Measurements from ENCODE around the gene PPARA. TPM values are rescaled to one million over a fixed set of nuclear protein-coding genes. Genes with fewer than 3 reads are reported as not detected.
A peak's percentile ranks its signal among the peaks of the same experiment; 100 is the strongest.

Gene PPARA
- total RNA-seq, 1 donor from 2014 or later = 9.3 TPM

DNA sequence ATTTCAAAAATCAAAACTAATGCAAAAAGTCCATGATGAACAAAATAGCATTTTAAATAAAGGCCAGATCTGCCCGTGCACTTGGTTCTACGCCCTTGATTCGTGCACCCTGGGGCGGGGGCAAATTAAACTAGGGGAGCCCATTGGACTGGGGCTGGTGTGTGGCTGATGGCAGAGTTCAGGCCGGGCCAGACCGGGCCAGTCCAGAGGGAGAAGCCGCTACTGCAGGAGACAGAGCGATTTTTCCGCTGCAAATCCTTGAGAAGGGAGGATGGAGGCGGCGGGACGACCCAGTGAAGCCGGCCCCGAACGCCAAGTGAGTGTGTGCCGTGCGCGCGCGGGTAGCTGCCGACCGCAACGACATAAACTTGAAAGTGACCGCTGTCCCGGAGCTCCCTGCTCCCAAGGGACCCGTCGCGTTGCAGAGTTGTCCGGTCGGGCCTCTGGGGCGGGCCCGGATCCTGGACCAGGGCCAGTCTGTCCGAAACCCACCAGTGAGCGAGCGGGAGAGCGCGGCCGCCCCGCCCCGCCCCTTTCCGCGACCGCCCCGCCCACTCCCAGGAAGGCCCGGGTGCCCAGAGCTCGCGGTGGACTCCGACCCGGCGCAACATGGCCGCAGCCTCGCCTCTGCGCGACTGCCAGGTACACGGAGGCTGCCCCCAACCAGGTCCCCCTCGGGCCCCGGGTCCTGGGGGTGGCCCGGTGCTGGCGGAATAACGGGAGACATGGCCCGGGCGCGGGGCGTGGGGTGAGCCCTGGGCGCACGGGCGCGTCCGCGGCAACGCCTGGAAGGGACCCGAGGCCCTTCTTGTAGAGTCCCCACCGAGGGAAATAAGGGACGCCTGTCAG lies 117.3 kb downstream of the PPARA start, which contains the start of gene TTC38:
Gene TTC38 (plus strand): TSS at position 578 of the 849 bp plus-strand sequence. CDS start 32 bp downstream, at position 610.
- no peak for DNase-seq (ENCODE audit: low read depth)
- TF ChIP-seq CTCF (IDR thresholded peaks at IDR 0.05; ENCODE audit: insufficient read depth, low read length, poor library complexity, severe bottlenecking) = no peak
- Histone ChIP-seq H3K27me3 (ENCODE audit: control insufficient read depth, insufficient read depth, low read length) (no peaks in the 10 kb centered on the region), H3K36me3 (ENCODE audit: control insufficient read depth, insufficient read depth, low read length) (no peaks in the 10 kb centered on the region), H3K4me3 (ENCODE audit: low read depth, low read length) (peak within 1 kb of the TSS; percentile 87)

DNA sequence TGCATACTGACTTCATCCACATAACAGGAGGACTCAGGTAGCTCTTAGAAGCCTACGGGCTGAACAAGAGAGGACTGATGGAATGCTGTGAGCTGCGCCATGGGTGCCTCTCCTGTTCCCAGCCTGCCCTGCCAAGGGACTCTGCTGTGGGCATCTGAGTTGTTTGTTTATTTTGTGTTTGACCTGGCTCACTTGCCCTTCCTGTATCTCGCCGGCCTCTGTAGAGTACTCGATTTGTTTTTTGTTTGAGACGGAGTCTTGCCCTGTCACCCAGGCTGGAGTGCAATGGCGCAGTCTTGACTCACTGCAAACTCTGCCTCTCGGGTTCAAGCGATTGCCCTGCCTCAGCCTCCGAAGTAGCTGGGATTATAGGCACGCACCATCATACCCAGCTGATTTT lies 119.2 kb downstream of the PPARA start:
- H3K4me3 ChIP-seq (ENCODE audit: low read depth, low read length) = no peak overlapping the region
- no peak for TF ChIP-seq CTCF (IDR thresholded peaks at IDR 0.05; ENCODE audit: insufficient read depth, low read length, poor library complexity, severe bottlenecking)

GRCh38 chr22:46272196-46272595 lies 121.9 kb downstream of the PPARA start:
- Histone ChIP-seq H3K4me3 (ENCODE audit: low read depth, low read length) (no peak overlapping the region), H3K36me3 (ENCODE audit: control insufficient read depth, insufficient read depth, low read length) (peaks cover 4% of the 10 kb centered on the region), H3K27me3 (ENCODE audit: control insufficient read depth, insufficient read depth, low read length) (no peaks in the 10 kb centered on the region)
- no peak for TF ChIP-seq CTCF (IDR thresholded peaks at IDR 0.05; ENCODE audit: insufficient read depth, low read length, poor library complexity, severe bottlenecking)
- no peak for DNase-seq (ENCODE audit: low read depth)

More for the DNA sequence above, 119.2 kb downstream of the PPARA start:
- no peak for DNase-seq (ENCODE audit: low read depth)
- Histone ChIP-seq H3K27me3 (ENCODE audit: control insufficient read depth, insufficient read depth, low read length) (no peaks in the 10 kb centered on the region), H3K36me3 (ENCODE audit: control insufficient read depth, insufficient read depth, low read length) (peaks cover 2% of the 10 kb centered on the region)

DNA sequence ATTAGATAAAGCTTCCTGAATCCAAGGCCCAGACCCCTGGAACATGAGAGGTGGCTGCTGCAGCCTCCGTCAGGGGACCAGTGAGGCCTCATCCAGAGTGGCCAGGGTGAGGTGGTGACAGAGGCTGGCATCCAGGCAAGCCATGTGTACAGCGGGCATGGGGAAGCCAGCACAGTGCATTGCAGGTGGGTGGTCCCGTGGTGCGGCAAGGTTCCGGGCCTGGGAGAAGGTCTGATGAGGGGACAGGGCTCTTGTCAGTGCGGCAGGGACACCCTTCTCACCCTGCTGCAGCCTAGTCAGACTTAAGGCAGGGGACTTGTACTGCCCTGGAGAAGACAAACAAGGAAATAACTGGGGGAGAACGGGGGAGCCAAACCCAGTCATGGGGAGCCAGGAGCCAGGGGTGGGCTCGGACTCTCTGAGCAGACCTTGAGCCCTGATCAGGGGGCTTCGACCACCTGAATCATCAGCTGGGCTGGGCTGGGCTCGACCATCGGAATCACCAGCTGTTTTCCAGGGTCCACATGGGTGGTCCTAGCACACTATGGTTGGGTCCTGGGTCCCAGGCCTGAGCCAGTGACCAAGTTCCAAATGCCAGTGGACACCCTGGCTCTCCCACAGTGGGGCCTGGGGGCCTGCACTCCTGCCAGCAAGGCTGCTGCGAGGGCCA lies 122.6 kb downstream of the PPARA start:
- no peak for TF ChIP-seq CTCF (IDR thresholded peaks at IDR 0.05; ENCODE audit: insufficient read depth, low read length, poor library complexity, severe bottlenecking)
- Histone ChIP-seq H3K36me3 (ENCODE audit: control insufficient read depth, insufficient read depth, low read length) (peaks cover 4% of the 10 kb centered on the region), H3K27me3 (ENCODE audit: control insufficient read depth, insufficient read depth, low read length) (no peaks in the 10 kb centered on the region)

GRCh38 chr22:46273432-46274148 lies 123.3 kb downstream of the PPARA start:
- Histone ChIP-seq H3K36me3 (ENCODE audit: control insufficient read depth, insufficient read depth, low read length) (peaks cover 4% of the 10 kb centered on the region), H3K4me3 (ENCODE audit: low read depth, low read length) (no peak overlapping the region), H3K27me3 (ENCODE audit: control insufficient read depth, insufficient read depth, low read length) (no peaks in the 10 kb centered on the region)
- TF ChIP-seq CTCF (IDR thresholded peaks at IDR 0.05; ENCODE audit: insufficient read depth, low read length, poor library complexity, severe bottlenecking) = no peak
- DNase-seq (ENCODE audit: low read depth) = no peak

More for the DNA sequence above, 122.6 kb downstream of the PPARA start:
- no peak overlapping the region for H3K4me3 ChIP-seq (ENCODE audit: low read depth, low read length)
- no peak for DNase-seq (ENCODE audit: low read depth)

Data from kidney epithelial cell (primary cell).